Mucosa of stomach (tissue), 1 donor: ENCODE data around the gene MAP7D1.

ENCODE experiments used
- H3K27me3 ChIP-seq: one replicate; pipeline ENCODE4 v1.7.0; 2013; ENCODE audit warnings: mild to moderate bottlenecking, low read length; ENCODE audit not compliant: control insufficient read depth, insufficient read depth
- H3K36me3 ChIP-seq: one replicate; pipeline ENCODE4 v1.7.0; 2013; ENCODE audit warnings: low read length; ENCODE audit not compliant: control insufficient read depth, insufficient read depth
- H3K4me1 ChIP-seq: one replicate; pipeline ENCODE4 v1.7.0; 2013; ENCODE audit warnings: mild to moderate bottlenecking, low read length; ENCODE audit not compliant: control insufficient read depth, insufficient read depth
- H3K4me3 ChIP-seq: one replicate; pipeline ENCODE4 v1.7.0; 2013; ENCODE audit warnings: low read length
- H3K9ac ChIP-seq: one replicate; pipeline ENCODE4 v1.7.0; 2013; ENCODE audit warnings: mild to moderate bottlenecking, low read length, moderate library complexity
- H3K9me3 ChIP-seq: one replicate; pipeline ENCODE4 v1.7.0; 2013; ENCODE audit warnings: mild to moderate bottlenecking, low read length, moderate library complexity; ENCODE audit not compliant: control insufficient read depth
- donor health status: Pancreatic carcinoma.

Gene MAP7D1

DNA sequence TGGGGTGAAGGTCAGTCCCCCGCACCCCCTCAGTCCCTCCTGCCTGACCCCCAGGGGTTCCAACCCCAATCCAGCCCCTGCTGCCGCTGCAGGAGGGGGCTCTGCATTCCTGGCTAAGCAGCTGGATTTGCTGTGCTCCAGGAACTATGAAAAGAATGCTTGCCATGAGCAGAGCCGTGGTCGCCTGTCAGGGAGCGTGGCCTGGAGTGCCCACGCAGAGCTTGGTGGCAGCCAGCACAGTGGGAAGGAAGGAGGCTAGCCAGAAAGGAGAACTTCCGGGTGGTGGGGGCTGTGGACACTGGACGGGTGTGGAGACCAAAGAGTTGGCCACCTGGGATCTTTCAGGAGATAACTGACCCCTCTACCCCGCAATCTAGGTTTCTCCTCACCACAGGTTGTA, 36.5 kb upstream of the MAP7D1 start:
- H3K9me3 ChIP-seq, result no peaks in the 10 kb centered on the region
- H3K36me3 ChIP-seq, result no peaks in the 10 kb centered on the region
- H3K4me1 ChIP-seq, result peaks cover 11% of the 10 kb centered on the region
- H3K27me3 ChIP-seq, result peaks cover 4% of the 10 kb centered on the region
- H3K9ac ChIP-seq, result no peak overlapping the region
- H3K4me3 ChIP-seq, result no peak overlapping the region

DNA sequence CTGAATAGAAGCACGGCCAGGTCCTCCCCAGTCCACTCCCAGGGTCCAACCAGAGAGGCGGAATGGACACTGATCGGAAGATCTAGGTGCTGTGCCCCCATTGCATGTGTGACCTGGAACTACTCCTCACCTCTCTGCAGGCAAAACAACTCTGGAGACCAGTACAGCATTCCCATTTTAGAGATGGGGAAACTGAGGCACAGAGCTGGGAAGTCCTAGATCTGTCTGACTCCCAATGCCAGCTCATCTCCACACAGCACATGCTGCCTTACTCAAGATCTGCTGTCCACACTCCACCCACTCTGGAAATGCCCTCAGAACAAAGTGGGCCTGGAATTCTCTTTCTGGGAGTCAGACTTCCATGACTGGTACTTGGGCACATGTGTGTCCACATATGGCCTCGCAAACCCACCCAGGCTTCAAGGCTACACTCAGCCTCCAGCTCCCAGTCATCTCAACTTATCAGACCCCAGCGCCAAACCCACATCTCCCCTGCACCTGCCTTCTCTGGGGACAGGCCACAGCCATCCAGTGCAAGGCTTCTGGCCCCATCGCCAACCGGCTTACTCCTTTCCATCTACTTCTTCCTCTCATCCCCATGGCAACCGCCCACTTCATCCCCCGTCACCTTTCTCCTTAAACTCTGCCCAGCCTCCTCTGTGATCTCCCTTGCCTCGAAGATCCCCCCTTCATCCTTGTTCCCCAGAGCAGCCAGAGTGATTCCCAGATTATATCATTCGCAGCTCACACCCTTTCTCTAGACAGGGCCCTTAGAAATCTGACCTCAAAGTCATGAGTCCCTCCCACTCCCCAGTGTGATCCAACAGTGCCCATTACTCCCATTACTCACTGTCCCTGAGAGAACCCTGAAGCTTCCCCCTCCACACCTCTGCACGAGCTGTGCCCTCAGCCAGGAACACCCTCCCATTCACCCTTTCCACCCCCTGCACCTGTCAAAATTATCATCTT, 33.6 kb upstream of the MAP7D1 start:
- no peaks in the 10 kb centered on the region for H3K36me3 ChIP-seq
- peaks cover 9% of the 10 kb centered on the region for H3K4me1 ChIP-seq
- H3K27me3 ChIP-seq, result peaks cover 23% of the 10 kb centered on the region
- H3K4me3 ChIP-seq, result no peak overlapping the region
- no peak overlapping the region for H3K9ac ChIP-seq
- no peaks in the 10 kb centered on the region for H3K9me3 ChIP-seq

DNA sequence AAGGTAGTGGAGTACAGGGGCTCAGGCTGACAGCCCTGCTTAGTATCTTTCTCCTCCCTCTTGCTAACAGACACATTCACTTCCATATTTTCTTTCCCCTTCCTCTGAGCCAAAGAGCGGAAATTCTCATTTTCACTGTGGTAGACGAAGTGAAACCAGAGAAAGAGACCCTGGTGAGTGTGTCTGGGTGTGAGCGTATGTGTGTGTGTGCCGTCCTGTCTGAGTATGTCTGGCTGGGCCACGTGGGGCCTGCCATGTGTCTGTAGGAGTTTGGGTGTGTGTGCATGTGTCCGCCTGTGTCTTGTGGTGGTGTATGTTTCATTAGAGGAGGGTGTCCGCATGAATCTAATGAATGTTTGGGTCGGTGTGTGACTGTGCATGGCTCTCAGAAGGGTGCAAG, 32.6 kb upstream of the MAP7D1 start:
- H3K36me3 ChIP-seq, result no peaks in the 10 kb centered on the region
- H3K4me1 ChIP-seq, result peaks cover 9% of the 10 kb centered on the region
- no peaks in the 10 kb centered on the region for H3K9me3 ChIP-seq
- H3K4me3 ChIP-seq, result no peak overlapping the region
- no peak overlapping the region for H3K9ac ChIP-seq
- H3K27me3 ChIP-seq, result peaks cover 25% of the 10 kb centered on the region

DNA sequence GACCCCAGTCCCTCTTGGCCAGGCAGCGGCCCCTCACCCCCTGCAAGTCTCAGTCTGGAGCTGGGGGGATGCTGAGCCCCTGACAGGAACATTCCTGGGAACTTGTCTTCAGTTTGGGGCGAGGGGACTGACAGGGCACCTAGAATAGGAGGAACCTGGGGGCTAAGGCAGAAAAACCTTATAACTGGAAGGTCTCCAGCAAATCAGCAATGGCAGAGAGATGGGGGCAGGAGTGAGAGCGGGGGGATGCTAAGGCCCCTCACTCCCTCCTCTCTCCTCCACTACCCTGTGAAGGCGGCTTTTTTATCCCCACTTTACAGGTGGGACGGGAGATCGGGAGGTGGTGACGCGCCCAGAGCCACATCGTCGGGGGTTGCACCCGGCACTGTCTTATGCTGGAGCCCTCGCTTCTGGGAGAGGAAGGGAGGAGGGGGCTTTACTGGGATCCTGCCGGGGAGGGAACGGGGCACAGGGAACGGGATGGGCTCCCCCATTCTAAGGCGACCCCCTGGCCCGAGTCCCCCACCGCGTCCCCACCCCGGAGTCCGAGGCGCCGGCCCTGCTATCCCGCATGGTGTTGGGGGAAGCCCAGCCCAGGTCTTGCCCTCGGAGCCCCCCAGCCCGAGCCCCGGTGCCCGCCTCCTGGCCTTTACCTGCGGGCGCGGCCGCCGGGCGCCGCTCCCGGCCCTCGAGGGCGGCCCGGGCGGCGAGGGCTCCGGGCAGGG, 31.4 kb upstream of the MAP7D1 start:
- H3K27me3 ChIP-seq, result peaks cover 27% of the 10 kb centered on the region
- no peak overlapping the region for H3K9ac ChIP-seq
- H3K4me1 ChIP-seq, result peaks cover 9% of the 10 kb centered on the region
- no peaks in the 10 kb centered on the region for H3K9me3 ChIP-seq
- no peak overlapping the region for H3K4me3 ChIP-seq
- H3K36me3 ChIP-seq, result no peaks in the 10 kb centered on the region

DNA sequence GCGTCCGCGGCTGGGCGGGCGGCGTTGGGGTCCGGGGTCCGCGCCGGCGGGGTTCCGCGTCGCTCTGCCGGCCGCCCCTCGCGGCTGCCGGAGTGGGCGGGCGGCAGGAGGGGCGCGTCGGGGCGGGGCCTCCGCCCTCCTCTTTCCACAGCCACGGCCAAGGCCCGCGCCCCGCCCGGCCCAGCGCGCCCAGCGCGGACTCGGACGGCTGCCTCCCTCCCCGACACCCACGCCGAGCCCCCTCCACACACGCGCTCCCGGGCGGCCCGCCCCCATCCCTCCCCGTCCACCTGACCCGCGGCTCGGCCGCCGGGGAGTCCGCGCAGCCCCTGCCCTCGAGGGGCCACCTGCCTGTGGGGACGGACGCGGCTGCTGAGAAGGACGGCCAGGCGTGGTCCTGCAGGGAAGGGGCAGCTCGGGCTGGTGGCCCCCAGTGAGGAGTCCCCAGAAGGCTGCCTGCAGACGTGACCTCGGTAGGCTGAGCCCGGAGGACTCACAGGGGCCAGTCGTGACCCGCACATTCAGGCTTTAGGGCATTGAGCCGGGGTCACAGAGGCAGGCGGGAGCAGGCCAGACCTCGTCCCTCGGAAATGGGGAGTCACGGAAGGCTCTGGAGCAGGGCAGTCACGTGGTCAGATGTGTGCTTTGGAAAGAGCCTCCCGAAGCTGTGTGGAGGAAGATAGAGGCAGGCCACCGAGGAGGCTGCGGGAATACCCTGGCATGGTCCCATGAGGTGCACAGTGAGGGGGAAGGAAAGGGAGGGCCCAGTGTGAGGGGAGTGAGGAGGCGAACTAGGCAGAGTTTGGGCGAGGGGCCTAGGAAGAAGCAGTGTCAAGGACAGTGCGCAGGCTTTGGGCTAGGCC, 30.6 kb upstream of the MAP7D1 start, which contains the start of gene COL8A2:
COL8A2 (minus strand) TSS at position 94 of the 863 bp plus-strand sequence. CDS start 24,980 bp downstream, outside the sequence.
- H3K4me1 ChIP-seq, result peaks cover 9% of the 10 kb centered on the region
- no peak within 1 kb of the TSS for H3K9ac ChIP-seq
- H3K27me3 ChIP-seq, result peaks cover 27% of the 10 kb centered on the region
- no peak within 1 kb of the TSS for H3K4me3 ChIP-seq
- no peaks in the 10 kb centered on the region for H3K36me3 ChIP-seq
- no peaks in the 10 kb centered on the region for H3K9me3 ChIP-seq

DNA sequence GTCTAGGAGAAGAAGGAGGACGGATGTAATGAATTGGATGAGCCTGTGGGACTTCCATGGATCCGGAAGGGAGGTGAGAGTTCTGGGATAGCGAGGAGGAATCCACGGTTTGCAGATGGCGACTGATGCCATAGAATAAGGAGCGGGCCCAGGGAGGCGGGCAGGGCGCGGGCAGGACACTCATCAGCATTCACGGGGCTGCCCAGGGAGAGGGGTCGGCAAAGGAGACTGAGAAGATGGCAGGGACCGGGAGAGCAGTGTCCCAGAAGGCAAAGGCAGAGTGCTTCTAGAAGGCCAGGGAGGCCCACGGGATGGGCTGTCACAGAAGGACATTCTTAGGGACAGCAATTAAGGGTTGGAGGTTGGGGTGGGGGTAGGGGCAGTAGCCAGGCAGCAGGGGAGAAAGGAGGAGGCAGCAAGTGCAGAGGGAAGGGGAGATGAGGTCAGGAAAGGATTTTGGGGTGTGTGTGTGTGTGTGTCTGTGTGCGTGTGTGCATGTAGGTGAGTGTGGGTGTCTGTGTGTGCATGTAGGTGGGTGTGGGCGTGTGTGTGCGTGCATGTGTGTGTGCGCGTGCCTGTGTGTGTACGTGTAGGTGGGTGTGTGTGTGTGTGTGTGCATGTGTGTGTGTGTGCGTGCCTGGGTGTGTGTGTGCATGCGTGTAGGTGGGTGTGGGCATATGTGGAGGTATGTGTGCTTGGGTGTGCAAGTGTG, 29.8 kb upstream of the MAP7D1 start:
- no peak overlapping the region for H3K4me3 ChIP-seq
- H3K4me1 ChIP-seq, result peaks cover 9% of the 10 kb centered on the region
- H3K36me3 ChIP-seq, result no peaks in the 10 kb centered on the region
- no peaks in the 10 kb centered on the region for H3K9me3 ChIP-seq
- no peak overlapping the region for H3K9ac ChIP-seq
- H3K27me3 ChIP-seq, result peaks cover 27% of the 10 kb centered on the region

DNA sequence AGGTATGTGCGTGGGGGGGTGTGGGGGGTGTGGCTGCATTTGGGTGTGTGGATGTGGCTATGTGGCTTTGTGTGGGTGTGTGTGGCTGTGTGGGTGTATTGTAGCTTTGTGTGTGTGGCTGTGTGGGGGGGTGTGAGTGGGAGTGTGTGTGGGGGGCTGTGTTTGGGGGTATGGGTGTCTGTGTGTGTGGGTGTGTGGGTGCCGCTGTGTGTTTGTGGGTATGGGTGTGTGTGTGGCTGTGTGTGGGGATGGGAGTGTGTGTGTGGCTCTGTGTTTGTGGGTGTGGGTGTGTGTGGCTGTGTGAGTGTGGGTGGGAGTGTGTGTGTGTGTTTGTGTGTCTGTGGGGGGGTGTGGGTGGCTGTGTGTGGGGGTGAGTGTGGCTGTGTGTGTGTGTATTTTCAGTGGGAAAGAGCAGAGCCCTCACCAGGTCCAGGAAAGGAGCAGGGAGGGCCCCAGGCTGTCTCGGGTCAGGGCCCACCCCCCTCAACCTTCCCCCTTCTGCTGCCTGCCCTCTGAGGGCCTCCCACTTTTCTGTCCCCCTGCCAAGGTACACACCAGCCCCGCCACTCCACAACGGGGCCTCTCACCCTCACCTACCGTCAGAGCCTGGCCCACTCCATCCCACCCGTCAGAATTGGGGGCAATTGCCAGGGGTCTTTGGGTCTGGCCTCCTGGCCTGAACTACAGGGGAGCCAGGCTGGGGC, 29.0 kb upstream of the MAP7D1 start:
- H3K9ac ChIP-seq, result no peak overlapping the region
- no peaks in the 10 kb centered on the region for H3K36me3 ChIP-seq
- H3K9me3 ChIP-seq, result no peaks in the 10 kb centered on the region
- peaks cover 27% of the 10 kb centered on the region for H3K27me3 ChIP-seq
- peaks cover 9% of the 10 kb centered on the region for H3K4me1 ChIP-seq
- no peak overlapping the region for H3K4me3 ChIP-seq

DNA sequence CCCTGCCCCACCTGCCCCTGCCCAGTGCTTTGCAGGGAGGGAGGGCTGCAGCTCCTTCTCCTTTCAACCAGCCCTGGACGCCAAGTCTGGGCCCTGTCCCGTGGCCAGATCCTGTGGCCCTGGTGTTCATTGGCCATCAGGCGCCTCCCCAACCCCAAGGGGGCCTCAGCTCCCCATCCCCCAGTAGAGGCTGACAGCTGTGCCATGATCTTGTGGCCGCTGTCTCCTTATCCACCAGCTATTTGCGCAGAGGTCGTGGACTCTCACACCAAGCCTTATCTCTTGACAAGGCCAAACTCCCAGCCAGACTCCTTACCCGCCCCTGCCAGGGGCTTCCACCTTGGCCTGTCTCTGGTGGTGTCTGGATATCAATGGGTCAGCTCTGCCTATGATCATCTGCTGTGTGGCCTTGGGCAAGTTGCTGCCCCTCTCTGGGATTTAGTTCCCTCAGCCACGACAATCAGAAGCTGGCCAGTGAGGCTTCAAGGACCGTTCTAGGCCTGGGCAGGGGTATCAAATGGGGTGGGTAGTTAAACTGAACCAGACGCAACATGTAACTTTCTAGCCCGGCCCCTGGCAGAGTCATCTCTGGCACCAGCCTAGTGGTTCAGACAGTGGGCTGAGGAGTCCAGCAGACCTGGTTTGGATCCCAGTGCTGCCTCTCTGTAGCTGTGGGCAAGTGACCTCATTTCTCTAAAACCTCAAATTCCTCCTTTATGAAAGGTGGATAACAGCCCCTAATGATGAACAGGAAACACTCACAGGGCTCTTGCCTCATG, 27.6 kb upstream of the MAP7D1 start:
- H3K36me3 ChIP-seq, result no peaks in the 10 kb centered on the region
- peaks cover 27% of the 10 kb centered on the region for H3K27me3 ChIP-seq
- peaks cover 13% of the 10 kb centered on the region for H3K4me1 ChIP-seq
- H3K4me3 ChIP-seq, result no peak overlapping the region
- H3K9me3 ChIP-seq, result no peaks in the 10 kb centered on the region
- H3K9ac ChIP-seq, result no peak overlapping the region

DNA sequence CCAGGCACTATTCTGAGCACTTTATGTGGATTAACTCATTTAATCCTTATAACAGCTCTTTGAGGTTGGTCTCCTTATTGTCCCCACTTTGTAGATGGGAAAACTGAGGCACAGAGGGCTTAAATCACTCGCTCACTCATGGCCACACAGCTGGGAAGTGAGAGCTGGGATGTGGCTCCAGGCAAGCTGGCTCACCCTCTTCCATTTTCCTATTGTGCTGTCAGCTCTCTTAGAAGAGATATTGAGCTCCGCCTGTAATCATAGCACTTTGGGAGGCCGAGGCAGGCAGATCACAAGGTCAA, 27.1 kb upstream of the MAP7D1 start:
- no peaks in the 10 kb centered on the region for H3K9me3 ChIP-seq
- H3K4me1 ChIP-seq, result peaks cover 18% of the 10 kb centered on the region
- no peaks in the 10 kb centered on the region for H3K36me3 ChIP-seq
- no peak overlapping the region for H3K9ac ChIP-seq
- no peak overlapping the region for H3K4me3 ChIP-seq
- H3K27me3 ChIP-seq, result peaks cover 27% of the 10 kb centered on the region

DNA sequence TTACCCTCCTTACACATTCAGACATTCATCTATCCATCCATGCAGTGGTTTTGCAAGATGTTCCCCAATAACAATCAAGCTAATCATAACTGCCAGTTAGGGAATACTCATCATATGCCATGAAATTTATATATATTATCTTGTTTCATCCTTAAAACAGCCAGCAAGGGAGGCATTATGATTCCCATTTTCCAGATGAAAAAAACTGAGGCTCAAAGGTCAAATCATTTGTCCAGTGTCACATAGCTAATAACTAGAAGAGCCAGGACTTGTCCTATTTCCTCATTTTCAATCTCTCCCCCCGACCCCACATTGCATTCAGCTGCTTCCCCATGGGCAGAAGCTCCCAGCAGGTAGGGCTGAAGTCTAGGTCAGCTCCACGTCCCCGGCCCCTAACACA, 23.9 kb upstream of the MAP7D1 start:
- peaks cover 4% of the 10 kb centered on the region for H3K27me3 ChIP-seq
- H3K9ac ChIP-seq, result no peak overlapping the region
- peaks cover 18% of the 10 kb centered on the region for H3K4me1 ChIP-seq
- no peak overlapping the region for H3K4me3 ChIP-seq
- H3K36me3 ChIP-seq, result peaks cover 3% of the 10 kb centered on the region
- H3K9me3 ChIP-seq, result no peaks in the 10 kb centered on the region
